Bone marrow (tissue), 2 donors: ENCODE data around the gene SMIM10L1.

Experiments used
- DNase-seq, 2 donors: peaks; one replicate each; lab custom pipeline; 2025; lab: John Stamatoyannopoulos, UW

Gene SMIM10L1

GRCh38 chr12:11186837-11187236 lies 15.8 kb downstream of the SMIM10L1 start, which contains the start of gene TAS2R42:
TSS of gene TAS2R42 (minus strand) at chr12:11186937. CDS start at chr12:11186937, 0 bp downstream.
- DNase-seq, result no peak

GRCh38 chr12:11202811-11203210 lies 31.8 kb downstream of the SMIM10L1 start:
- DNase-seq, result no peak

GRCh38 chr12:11204173-11204572 lies 33.2 kb downstream of the SMIM10L1 start:
- DNase-seq, result no peak

GRCh38 chr12:11209113-11209512 lies 38.1 kb downstream of the SMIM10L1 start:
- DNase-seq, result no peak
